ENCODE results near the gene STXBP6.

DNA sequence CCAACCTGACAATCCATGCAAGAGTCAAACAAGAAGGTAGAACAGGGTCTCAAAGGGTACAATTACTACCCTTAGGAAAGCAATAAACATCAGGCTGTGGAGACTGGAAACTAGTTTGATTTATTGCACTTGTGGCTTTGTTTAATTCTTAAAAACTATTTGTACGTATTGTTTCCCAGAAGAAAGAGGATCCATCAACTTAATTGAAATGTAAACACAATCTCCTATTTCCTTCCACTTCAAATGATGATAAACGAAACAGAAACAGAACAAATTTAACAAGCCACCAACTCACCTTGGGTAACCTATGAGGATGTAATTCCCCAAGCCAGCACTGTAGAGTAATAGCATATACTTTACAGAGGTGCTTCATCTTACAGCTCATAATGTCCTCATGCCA lies 8.0 kb downstream of the STXBP6 start:
- no peak for TF ChIP-seq EZH2 (IDR thresholded peaks at IDR 0.05; ENCODE audit: low read length)
- TF ChIP-seq, protein P1, sequence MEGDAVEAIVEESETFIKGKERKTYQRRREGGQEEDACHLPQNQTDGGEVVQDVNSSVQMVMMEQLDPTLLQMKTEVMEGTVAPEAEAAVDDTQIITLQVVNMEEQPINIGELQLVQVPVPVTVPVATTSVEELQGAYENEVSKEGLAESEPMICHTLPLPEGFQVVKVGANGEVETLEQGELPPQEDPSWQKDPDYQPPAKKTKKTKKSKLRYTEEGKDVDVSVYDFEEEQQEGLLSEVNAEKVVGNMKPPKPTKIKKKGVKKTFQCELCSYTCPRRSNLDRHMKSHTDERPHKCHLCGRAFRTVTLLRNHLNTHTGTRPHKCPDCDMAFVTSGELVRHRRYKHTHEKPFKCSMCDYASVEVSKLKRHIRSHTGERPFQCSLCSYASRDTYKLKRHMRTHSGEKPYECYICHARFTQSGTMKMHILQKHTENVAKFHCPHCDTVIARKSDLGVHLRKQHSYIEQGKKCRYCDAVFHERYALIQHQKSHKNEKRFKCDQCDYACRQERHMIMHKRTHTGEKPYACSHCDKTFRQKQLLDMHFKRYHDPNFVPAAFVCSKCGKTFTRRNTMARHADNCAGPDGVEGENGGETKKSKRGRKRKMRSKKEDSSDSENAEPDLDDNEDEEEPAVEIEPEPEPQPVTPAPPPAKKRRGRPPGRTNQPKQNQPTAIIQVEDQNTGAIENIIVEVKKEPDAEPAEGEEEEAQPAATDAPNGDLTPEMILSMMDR (optimal IDR thresholded peaks at IDR 0.05 in 1 of 3, IDR thresholded peaks at IDR 0.05 in 1 of 3, conservative IDR thresholded peaks at IDR 0.05 in 1 of 3; ENCODE audit: extremely low read depth in 1 of 3, insufficient read depth in 2 of 3, low read length in 3 of 3), result no peak
